CD4-positive, alpha-beta T cell treated with Interferon gamma for 1 hour (primary cell): ENCODE results near the gene ATP5F1D.
A peak's percentile ranks its signal among the peaks of the same experiment; 100 is the strongest.

Experiments
- DNase-seq: peaks from one replicate; pipeline ENCODE4 v3.0.0-alpha.2; 2020

ATP5F1D gene

DNA sequence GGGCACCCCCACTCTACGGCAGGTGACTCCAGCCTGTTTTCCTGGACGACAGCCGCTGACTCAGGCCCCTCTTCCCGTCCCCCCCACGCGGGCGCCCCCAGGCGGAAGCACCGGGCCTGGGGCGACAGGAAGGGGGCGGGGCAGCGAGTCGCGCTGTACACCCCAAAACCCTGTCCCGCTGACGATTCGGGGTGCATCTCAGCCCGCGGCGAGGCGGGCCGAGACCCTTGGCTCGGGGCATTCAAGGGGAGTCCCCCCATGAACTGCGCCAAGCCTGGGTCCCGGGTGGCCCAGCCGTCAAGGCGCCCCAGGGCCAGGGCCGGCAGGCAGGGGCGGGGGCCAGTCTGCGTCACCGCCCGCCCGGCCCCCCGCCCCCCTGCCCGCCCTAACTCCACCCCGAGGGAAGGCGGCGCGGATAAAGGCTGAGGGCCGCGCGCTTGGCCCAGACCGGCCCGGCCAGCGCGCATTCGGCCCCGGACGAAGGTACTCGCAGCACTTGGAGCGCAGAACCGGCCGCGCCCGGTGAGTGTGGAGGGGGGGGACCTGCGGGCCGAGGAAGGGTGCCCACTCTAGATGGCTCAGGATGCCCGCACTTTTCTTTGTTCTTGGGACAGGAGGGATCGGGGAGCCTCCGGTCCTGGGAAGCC, 6.7 kb downstream of the ATP5F1D start, which contains the start of gene MIDN:
Gene MIDN (plus strand): TSS at position 445 of the 647 bp plus-strand sequence. CDS start 1,714 bp downstream, outside the sequence.
- peak; percentile 78 for DNase-seq

DNA sequence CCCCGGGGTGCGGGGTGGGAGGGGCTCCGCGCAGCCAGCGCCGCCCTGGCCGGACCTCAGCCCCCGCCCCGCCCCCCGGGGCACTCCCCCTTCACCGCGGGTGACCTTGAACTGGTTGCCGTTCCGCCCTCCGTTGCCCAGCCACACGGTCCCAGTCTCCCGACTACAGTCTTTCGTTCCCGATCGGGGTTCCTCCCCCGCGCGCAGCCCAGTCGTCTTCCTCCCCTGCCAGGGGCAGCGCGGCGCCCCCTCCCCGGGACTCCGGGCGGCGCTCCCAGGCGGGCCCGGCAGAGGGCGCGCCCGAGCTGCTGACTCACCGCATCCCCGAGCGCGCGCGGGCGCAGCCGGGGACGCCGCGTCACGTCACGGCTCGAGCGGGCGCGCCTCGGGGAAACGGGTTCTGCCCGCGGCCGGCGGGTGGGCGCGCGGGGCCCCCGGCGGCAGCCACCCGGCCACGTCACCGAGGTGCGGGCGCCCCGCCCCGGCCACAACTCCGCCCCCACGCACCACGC, 7.3 kb downstream of the ATP5F1D start:
- DNase-seq: peak; percentile 85

DNA sequence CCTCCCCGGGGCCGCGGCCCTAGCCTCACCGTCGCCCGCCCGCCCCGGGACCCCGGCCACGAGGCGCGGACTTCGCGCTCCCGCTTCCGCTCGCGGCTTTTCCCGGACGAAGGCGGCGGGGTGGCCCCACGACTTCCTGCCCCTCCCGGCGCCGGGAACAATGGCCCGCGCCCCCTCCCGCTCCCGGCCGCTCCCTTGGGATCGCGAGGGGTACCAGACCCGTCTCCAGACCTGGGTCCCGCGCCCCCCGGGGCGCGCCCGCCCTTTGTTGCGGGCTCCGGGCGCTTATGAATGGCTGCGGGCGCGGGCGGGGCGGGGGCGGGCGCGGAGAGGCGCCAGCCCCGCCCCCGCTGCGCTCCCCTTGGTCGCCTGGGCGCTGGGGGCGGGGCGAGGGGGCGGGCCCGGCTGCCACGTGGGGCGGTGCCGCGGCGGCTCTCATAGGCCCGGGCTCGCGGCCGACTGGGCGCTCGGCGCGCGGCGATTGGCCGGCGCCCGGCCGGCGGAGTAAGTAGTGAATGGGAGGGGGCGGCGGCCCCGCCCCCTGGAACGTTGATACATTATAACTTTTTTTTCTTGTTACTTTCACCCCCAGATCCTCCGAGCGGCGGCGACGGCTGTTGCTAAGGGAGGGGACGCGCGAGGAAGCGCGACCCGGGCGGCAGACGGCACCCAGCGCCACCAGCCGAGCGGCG, 7.9 kb downstream of the ATP5F1D start:
- peak; percentile 96 for DNase-seq

DNA sequence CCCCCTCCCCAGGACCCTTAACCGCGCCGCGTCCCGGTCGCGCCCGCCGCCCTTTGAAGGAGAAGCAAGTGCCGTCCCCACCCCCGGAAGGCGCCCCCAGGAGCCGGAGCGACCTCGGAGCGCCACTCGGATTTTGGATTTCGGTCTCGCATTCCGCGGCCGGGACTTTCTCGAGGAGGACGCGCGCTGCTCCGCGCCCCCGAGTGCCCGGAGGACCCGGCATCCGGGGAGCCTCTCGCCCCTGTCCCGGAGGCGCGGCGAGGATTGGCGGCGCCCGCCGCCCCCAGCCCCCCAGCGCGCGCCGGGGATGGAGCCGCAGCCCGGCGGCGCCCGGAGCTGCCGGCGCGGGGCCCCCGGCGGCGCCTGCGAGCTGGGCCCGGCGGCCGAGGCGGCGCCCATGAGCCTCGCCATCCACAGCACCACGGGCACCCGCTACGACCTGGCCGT, 8.5 kb downstream of the ATP5F1D start:
- DNase-seq: no peak

DNA sequence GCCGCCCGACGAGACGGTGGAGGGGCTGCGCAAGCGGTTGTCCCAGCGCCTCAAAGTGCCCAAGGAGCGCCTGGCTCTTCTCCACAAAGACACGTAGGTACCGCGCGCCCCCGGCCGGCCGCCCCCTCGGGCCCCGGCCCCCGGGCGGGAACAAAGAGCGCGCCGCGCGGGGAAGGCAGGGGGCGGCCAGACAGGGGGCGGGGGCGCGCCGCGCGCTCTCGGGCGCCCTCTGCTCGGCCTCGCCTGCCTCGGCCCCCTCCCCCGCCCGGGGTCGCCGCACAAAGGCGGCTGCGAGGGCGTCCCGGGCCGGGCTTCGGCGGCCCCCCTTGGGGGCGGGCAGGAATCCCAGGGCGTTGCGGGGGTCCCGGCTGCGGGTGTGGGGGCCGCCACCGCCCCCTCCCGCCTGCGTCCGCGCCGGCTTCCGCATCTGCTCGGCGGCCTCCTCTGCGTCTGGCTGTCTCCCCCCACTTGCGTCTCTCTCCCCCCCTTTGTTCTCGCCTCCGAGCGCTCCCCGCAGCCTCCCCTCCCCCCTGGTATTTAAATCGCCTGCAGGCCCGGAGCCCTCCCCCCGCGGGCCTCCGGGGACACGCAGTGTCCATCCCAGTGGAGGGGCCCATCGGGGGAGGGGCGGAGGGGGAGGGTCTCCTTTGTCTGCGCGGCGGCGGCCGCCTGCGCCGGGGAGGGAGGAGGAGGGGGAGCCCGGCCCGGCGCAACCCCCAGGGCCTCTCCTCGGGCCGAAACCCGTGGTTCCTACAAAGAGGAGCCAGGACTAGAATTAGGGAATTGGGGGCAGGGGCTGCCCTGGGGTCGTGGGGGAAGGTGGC, 9.1 kb downstream of the ATP5F1D start:
- peak; percentile 66 for DNase-seq

DNA sequence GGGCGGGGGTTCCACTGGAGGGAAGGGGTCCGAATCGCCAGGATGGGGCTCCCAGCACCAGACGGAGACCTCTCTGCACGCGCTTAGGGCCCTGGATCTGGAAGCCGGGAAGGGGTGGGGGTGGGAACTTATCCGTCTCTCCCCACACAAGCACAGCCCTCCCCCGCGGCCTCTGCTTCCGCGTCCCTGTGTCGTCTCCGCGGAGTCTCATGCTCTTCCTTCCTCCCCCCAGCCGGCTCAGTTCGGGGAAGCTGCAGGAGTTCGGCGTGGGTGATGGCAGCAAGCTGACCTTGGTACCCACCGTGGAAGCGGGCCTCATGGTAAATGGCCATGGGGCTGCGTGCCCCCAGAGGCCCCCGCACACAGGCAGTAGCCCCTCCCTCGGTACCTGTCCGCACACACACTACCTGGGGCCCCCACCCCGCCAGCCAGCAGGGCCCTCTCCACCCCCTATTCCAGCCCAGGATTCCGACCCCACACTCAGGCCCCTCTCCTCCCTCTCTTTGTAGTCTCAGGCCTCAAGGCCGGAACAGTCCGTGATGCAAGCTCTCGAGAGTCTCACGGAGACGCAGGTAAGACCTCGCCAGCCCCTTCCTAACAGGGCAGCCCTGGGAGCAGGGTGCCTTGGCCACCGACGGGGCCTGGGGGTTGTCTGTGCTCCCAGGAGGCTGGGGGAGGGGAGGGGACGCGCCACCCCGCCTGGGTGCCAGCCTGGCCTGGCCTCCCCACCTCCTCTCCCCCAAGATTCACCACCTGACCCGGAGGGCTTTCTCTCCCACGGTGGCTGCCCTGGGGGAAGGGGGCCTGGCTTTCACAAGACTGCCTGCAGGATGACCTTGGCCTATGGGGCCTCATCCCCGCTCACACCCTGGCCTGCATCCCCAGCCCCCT, 10.0 kb downstream of the ATP5F1D start:
- peak; percentile 58 for DNase-seq

DNA sequence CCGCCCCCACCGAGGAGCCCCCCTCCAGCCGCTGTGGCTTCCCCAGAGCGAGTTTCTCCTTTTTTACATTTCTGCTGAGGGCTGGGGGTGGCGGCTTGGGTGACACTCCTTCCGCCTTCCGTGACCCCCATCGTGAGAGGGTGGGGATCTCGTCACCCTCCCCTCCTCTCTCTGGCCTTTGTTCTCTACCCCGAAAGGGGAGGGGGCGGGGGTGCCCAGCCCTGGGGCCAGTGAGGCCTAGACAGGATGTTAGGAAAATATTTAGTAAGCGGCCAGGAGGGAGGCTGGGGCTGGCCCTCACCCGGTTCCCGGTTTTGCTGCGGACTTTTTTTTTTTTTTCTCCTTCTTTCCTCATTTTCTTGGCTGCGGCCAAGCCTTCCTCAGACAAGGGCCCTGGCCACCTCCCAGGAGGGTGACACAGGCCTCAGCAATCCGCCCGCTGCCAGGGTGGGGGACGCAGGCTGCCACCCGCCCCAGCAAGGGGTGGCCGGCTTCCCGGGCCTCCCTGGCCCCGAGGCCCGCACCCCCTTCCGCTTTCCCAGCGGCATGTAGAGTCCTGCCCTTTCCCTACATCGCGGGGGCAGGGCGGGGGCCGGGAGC, 10.8 kb downstream of the ATP5F1D start:
- DNase-seq: peak; percentile 87

DNA sequence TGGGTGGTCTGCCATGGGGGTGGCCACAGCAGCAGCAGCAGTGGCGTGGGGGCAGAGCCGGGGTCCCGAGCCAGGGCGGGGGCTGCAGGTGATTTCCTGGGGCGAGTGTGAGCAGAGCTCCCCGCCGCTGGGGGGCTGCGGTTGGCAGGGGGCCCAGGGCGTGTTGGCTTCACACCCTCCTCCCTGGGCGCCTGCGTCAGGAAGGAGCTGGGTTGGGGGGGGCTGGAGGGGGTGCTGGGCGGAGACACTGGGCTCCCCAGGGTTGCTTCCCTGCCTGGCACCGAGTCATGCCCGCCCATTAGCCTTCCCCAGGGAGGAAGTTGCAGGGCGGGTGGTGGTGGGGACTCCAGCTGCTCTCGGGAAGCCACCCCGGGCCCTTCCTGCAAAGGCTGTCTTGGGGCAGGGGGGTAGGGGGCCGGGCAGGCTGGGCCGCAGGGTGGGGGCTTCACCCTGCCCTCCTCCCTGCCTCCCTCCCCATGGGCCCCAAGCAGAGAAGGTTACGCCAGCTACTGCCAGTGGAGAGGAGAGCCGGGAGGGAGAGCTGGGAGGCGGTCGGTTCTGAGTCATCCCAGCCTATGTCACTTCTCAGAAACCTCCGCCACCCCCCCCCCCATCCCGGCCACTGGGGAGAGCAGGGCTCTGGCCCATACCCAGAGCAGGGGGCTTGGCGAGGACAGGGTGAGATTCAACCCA, 11.4 kb downstream of the ATP5F1D start:
- peak; percentile 87 for DNase-seq

DNA sequence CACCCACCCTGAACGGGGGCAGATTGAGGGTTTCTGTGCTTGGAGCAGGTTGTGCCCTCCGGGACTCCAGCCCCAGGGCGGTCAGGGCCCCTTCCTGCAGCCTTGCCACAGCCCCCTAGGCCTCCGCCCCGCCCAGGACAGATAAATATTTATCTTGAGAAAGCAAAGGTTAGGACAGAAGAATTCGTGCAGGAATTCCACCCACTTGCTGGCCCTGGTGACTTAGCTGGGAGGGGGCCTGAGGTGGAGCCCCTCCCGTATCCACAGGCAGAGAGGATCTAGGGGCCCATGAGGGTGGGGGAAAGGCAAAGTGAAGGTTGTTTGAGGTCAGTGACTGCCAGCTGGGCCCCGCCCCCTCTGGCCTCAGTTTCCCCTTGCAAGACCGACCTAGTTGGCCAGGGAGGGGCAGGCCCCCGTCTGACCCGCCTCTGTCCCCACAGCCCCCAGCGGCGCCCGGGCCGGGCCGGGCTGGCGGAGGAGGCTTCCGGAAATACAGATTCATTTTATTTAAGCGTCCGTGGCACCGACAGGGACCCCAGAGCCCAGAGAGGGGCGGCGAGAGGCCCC, 12.0 kb downstream of the ATP5F1D start:
- DNase-seq: no peak

DNA sequence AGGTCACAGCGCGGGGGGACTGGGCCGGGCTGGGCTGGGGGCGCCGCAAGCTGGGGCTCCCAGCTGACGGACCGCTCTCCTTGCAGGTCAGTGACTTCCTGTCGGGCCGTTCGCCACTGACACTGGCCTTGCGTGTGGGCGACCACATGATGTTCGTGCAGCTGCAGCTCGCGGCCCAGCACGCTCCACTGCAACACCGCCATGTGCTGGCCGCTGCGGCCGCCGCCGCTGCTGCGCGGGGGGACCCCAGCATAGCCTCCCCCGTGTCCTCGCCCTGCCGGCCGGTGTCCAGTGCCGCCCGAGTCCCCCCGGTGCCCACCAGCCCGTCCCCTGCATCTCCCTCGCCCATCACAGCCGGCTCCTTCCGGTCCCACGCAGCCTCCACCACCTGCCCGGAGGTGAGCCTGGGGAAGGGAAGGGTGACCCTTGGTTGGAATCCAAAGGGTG, 12.6 kb downstream of the ATP5F1D start:
- DNase-seq: no peak

DNA sequence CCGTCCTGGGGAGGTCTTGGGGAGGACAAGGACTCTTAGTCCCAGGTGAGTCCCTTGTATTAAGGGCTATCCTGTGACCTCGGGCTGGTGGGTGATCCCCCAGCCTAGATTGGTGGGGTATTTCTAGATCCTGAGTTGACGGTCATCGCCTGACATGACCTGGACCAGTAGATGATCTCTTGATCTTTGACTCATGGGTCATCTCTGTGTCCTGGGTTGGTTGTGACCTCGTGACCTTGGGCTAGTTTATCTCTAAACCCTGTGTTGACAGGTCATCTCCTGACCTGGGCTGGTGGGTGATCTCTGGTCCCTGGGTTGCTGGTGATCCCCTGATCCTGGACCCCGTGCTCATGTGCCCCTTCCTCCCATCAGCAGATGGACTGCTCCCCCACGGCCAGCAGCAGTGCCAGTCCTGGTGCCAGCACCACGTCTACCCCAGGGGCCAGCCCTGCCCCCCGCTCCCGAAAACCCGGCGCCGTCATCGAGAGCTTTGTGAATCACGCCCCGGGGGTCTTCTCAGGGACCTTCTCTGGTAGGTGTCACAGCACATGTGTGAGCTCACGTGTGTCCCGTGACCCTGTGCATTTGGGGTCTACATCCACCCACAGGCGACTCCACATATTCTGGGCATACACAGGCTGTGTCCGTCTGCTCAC, 13.1 kb downstream of the ATP5F1D start:
- DNase-seq: no peak

DNA sequence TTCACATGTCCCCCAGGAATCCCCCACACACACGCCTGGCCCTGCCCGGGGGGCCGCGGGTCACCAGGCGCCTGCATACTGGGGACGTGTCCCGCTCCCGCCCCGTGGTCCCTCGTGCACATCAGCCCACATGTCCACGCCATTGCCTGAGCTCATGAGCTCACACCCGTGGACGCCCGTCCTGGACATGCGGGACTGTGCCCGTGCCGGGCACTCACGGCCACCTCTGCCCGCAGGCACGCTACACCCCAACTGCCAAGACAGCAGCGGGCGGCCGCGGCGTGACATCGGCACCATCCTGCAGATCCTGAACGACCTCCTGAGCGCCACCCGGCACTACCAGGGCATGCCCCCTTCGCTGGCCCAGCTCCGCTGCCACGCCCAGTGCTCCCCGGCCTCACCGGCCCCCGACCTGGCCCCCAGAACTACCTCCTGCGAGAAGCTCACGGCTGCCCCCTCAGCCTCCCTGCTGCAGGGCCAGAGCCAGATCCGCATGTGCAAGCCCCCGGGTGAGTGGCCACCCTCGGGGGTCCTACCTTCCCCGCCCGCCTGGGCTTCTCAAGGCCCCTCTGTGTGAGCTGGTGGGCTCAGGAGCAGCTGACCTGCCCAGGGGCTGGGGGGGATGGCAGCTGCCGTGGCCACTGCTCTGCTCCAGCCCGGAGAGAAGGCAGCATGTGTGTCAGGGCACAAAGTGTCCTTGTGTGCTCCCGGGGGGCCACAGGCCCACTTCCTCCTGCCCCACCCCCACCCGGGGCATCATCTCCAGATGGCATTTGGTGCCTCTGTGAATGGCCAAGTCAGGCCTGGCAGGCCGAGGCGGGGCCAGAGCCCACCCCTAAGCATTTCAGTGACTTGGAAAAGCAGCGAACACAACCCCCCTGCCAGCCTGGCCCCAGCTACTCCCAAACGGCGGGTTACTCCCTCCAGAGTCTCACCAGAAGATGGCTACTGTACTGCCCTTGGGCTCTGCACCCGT, 13.9 kb downstream of the ATP5F1D start:
- no peak for DNase-seq

DNA sequence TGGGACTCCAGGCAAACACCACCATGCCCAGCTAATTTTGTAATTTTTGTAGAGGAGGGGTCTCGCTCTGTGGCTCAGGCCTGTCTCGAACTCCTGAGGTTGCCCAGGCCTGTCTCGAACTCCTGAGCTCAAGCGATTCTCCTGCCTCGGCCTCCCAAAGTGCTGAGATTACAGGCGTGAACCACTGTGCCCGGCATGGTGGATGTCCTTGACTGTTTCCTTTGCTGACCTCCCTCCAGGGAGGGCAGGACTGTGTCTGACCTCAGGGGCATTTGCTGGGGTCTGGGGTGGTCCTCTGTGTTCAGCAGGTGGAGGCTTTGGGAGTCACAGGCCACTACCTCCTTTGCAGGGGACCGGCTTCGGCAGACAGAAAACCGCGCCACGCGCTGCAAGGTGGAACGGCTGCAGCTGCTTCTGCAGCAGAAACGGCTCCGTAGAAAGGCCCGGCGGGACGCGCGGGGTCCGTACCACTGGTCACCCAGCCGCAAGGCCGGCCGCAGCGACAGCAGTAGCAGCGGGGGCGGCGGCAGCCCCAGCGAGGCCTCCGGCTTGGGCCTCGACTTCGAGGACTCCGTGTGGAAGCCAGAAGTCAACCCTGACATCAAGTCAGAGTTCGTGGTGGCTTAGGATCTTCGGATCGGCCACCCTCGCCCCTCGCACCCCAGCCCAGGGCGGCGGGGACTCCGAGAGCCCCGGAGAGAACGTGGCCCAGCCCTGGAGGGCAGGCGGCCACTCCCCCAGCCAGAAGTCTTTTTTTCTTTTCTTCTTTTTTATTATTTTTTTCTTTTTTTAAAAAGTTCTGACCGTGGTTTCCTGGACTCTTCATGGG, 15.3 kb downstream of the ATP5F1D start:
- DNase-seq: no peak

DNA sequence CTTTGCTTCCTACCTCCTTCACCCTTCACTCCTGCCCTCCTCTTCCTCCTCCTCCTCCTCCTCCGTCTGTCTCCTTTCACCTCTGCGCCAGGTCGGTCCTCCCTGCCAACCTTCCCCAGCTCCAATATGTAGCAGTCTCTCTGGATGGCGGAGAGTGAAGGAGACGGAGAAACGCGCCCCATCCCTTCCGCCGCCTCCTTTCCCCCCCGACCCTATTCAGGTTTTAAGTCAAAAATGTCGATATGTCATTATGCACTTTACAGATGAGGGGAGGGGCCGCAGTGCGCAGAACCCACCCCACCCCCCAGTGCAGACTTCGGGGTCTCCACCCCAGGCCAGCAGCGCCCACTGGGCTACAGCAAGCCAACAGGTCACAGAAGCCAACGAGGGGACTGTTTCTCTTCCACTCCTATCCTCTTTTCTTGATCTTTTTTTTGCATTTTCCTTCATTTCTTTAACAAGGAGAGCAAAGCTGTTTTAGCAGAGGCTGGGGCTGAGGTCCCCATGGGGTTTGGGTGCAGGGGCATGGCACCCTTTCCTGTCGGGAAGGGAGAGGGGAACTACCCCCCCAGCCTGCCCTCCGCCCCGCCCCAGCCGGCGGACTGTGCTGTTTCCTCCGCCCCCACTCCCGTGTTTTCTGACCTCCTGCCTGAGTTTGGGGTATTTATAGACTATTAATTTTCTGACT, 16.1 kb downstream of the ATP5F1D start:
- DNase-seq: no peak

DNA sequence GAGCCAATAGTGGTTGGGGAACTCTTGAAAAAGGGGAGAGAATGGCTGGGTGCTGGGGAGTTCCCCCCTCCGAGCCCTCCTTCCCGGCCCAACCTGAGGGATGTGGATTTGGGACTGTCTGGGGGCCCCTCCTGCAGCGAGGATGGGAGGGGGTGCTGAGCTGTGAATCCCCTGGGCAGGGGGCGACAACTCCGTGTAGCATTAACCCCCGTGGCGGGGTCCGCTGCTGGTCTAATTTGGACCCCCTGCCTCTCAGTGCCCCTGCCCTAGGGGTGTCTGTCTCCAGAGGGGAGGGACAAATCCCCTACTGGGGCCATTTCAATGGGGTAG, 16.6 kb downstream of the ATP5F1D start:
- DNase-seq: no peak

DNA sequence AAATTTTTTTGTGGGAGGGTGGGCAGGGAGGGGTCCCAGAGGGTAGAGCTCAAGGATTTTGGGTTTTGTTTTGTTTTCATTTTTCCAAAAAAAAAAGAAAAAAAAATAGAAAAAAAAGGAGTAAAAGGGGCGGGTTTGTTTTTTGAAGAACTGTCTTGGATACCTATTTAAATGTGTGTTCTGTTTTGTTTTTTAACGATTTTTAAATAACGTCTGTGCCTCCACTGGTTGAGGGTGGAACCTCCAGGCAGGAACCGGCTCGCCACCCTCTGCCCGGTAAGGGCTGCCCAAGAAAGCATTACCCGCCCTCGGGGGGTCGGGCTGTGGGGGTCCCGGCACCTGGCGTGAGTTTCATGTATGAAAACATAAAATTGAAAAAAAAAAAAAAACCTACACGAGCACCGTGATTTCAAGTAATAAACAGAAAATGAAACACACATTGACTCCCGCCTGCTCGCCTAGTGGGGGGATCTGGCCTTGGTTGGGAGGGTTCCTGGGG, 17.2 kb downstream of the ATP5F1D start:
- DNase-seq: no peak

DNA sequence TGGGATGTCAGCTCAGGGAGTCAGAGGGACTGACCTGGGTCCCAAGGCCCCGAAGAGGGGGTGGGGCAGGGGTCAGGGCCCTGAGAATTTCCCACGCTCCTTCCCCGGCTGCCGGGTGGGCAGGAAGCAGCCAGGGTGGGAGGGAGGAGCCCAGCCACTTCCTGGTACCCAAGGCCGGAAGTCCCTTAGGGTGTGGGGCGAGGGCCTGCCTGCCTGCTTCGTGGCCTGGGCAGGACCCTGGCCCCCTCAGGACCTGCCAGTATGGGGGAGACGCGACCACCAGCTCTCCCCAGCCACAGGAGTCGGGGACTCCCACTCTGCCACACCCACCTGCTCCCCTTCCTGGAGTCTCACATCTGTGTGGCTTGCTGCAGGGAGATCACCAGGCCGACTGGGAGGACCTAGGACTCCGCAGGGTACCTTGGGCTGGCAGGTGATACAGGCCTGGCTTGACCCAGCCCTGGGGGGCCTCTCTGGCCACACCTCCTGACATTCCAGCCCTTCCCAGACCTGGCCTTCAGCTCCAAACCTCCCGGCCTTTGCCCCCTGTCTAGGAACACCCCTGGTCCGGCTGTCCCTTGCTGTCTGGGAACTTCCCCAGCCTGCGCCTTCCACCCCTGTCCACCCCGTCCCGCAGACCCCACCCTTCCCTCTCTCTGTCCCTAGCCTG, 17.8 kb downstream of the ATP5F1D start:
- peak; percentile 84 for DNase-seq
